Spinal cord (tissue), 10 donors: ENCODE measurements around the gene LCN2. TPM values are rescaled to one million over a fixed set of nuclear protein-coding genes. Genes with fewer than 3 reads are reported as not detected.
A peak's percentile ranks its signal among the peaks of the same experiment; 100 is the strongest.

Experiments
- DNase-seq, 6 donors: peaks; one replicate each; pipeline versions ENCODE4 v3.0.0 to v3.0.0-alpha.2; 2013 to 2015; ENCODE audit warnings: low spot score in 6 of 6, low read depth in 4 of 6
- H3K27ac ChIP-seq: one replicate; pipeline ENCODE4 v1.5.1; 2013; ENCODE audit warnings: low read depth, low read length, control low read depth
- H3K27me3 ChIP-seq: one replicate; pipeline ENCODE4 v1.6.1; 2013; ENCODE audit warnings: low read length; ENCODE audit not compliant: control insufficient read depth, insufficient read depth
- H3K36me3 ChIP-seq: one replicate; pipeline ENCODE4 v1.6.1; 2013; ENCODE audit warnings: low read length; ENCODE audit not compliant: control insufficient read depth, insufficient read depth
- H3K4me1 ChIP-seq: one replicate; pipeline ENCODE4 v1.6.1; 2013; ENCODE audit warnings: low read length; ENCODE audit not compliant: control insufficient read depth, insufficient read depth
- H3K4me3 ChIP-seq: one replicate; pipeline ENCODE4 v1.5.1; 2013; ENCODE audit warnings: low read depth, low read length, control low read depth
- H3K9me3 ChIP-seq: one replicate; pipeline ENCODE4 v1.6.1; 2013; ENCODE audit warnings: low read length; ENCODE audit not compliant: control insufficient read depth, insufficient read depth
- WGBS: methylation state at CpG from one replicate; pipeline ENCODE4 v1.1.5; 2013; ENCODE audit warnings: missing lambda C conversion rate; ENCODE audit not compliant: insufficient coverage; 5-methylcytosine and 5-hydroxymethylcytosine counted together
- polyA plus RNA-seq, 2 donors: library from polyadenylated mRNA; unstranded; fragments of 120-200 nt; gene quantifications; one replicate each; pipeline ENCODE4 v1.2.1, GENCODE V29; 2013; ENCODE audit not compliant: insufficient read length in 2 of 2
- total RNA-seq, 2 donors: library from RNA; depleted of rRNA in 1 of 2; stranded (reverse); fragments of 120-200 nt in 1 of 2; fragments of >200 nt in 1 of 2; gene quantifications; one replicate each; pipeline versions ENCODE4 v1.2.3 to v1.2.4, GENCODE V29; 2013 to 2014
- donor health status: healthy.

Gene LCN2
- total and polyA plus RNA-seq, 4 donors, result 0.28 to 14.1 (median 0.29) TPM; not detected in 1

DNA sequence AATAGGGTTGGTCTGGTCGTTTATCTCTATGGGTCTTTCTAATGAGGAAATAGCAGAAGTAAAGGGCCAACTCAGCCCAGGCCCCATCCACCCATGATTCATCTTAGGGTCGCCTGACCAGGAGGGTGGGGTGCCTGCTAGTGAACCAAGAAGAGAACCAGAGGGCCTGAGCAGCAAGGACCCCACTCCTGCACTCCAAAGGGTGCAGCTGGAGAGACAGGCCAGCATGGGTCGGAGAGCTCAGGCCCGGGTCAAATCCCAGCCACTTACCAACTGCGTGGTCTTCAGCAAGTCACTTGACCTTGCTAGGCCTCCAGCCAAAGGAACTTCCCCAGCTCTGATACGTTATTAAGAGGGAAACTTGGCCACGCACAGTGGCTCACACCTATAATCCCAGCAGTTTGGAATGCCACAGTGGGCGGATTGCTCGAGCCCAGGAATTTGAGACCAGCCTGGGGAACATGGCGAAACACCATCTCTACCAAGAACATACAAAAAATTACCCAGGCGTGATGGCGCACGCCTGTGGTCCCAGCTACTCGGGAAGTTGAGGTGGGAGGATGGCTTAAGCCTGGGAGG is 15.1 kb downstream of the LCN2 start:
- no peaks in the 10 kb centered on the region for H3K9me3 ChIP-seq
- no peak overlapping the region for H3K4me3 ChIP-seq
- H3K27me3 ChIP-seq, result no peaks in the 10 kb centered on the region
- peaks cover 72% of the 10 kb centered on the region for H3K36me3 ChIP-seq
- H3K27ac ChIP-seq, result no peak overlapping the region
- no peak for DNase-seq
- peaks cover 23% of the 10 kb centered on the region for H3K4me1 ChIP-seq
- 90% methylated on average over 9 of the region's 14 CpGs for WGBS

DNA sequence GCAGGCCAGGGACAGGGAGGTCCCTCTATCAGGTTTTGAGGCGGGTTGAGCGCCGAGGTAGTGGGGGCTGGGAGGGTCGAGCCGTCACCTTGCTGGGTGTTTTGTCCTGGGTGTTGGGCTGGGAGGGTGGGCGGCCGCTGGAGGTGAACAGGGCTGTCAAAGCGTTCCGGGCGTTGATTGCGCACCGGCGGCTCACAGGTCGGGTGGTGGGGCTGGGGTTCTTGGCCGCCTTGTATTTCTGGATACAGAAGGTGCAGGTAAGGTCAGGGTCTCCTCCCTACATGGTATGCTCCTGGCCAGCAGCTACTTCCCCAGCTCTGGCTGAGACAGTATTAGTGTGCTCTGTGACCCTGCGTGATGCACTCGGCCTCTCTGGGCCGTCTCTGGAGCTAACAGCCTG is 16.9 kb downstream of the LCN2 start:
- H3K4me3 ChIP-seq, result no peak overlapping the region
- DNase-seq, result no peak
- H3K27ac ChIP-seq, result no peak overlapping the region
- peaks cover 89% of the 10 kb centered on the region for H3K36me3 ChIP-seq
- H3K9me3 ChIP-seq, result no peaks in the 10 kb centered on the region
- WGBS, result 100% methylated on average over 3 of the region's 18 CpGs
- H3K4me1 ChIP-seq, result peaks cover 12% of the 10 kb centered on the region
- H3K27me3 ChIP-seq, result no peaks in the 10 kb centered on the region

DNA sequence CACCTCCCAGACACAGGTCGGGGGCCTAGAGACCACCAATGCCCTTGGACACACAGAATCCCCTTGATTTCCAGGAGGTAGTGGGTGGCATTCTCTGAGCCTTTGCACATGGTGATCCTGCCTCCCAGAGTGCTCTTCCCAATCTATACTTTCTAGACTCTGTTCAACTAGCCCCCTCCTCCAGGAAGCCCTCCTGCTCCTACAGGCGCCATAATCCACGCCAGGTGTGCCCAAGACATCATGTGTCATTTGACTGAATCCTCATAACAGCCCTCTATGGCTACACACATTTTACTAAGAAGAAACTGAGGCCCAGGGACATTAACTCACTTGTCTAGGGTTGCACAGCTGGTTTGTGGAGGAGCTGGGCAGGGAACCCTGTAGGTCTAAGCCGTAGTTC is 18.0 kb downstream of the LCN2 start:
- WGBS, result 100% methylated on average over 2 of the region's 4 CpGs
- Histone ChIP-seq H3K4me1 (peaks cover 2% of the 10 kb centered on the region), H3K27me3 (no peaks in the 10 kb centered on the region), H3K27ac (no peak overlapping the region), H3K36me3 (peaks cover 89% of the 10 kb centered on the region), H3K9me3 (no peaks in the 10 kb centered on the region), H3K4me3 (no peak overlapping the region)
- no peak for DNase-seq

DNA sequence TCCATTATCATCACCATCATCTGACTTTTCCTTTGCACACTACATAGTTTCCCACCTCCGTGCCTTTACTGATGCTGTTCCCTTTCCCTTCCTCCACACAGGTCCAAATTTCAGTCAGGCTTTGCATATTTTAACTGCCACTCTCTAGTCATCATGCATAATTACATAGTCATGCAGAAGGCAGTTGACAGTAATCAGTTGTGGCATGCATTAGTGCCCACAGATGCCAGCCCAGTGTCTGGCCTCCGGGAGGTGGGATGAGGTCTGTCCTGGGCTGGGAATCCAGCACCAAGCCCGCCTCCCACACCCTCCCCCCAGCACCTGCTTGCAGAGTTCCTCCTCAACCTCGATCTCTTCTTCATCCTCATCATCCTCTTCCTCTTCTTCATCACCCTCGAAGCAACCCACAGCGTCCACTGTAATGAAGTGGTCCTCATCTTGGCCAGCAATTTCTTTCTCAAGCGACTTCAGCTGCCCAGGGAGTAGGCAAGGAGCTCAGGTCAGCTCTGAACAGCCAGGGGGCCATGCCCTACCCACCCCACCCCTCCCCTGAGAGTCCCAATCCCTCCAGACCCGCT is 19.6 kb downstream of the LCN2 start:
- Histone ChIP-seq H3K27ac (no peak overlapping the region), H3K4me1 (no peaks in the 10 kb centered on the region), H3K4me3 (no peak overlapping the region), H3K36me3 (peaks cover 80% of the 10 kb centered on the region), H3K9me3 (no peaks in the 10 kb centered on the region), H3K27me3 (no peaks in the 10 kb centered on the region)
- WGBS, result 85% methylated on average over 8 of the region's 8 CpGs
- no peak for DNase-seq

DNA sequence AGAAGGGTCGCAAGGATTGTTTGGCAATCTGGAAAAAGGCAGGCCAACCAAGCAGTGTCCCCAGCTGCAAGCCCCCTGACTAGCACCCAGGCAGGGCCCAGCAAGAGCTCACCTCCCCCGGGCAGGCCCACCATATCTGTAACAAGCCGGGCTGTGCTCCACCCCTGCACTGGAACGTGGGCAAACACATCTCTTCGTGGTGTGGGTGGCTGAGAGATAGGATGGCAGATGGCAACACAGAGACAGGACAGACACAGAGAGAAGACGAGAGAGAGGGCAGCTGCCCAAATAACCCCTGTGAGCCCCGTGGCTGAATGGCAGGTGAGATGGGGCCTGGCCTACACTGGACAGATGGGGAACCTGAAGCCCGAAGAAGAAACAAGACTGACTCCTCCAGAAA is 20.2 kb downstream of the LCN2 start:
- Histone ChIP-seq H3K27me3 (no peaks in the 10 kb centered on the region), H3K9me3 (no peaks in the 10 kb centered on the region), H3K4me1 (no peaks in the 10 kb centered on the region), H3K4me3 (no peak overlapping the region), H3K36me3 (peaks cover 80% of the 10 kb centered on the region), H3K27ac (no peak overlapping the region)
- DNase-seq, result no peak
- 91% methylated on average over 8 of the region's 8 CpGs for WGBS

DNA sequence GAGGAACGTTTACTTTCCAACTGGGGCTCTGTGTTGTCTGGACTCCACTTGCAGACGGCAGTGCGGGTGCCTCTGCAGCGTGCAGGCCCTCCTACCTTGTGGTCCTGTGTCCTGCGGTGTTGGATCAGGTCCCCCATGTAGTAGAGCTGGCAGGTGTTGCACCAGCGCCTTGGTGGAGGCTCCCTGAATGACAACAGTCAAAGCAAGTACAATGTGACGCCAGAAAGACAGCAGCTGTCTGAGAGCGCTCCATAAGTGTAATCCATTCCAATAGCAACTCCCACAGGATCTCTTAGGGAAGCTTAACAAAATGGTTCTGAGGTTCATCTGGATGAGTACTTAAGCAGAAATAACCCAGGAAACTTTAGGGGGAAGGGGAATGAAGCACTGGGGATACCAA is 20.7 kb downstream of the LCN2 start:
- peak in 1 of 6 donors; percentile 73 for DNase-seq
- Histone ChIP-seq H3K27ac (no peak overlapping the region), H3K36me3 (peaks cover 79% of the 10 kb centered on the region), H3K4me1 (no peaks in the 10 kb centered on the region), H3K4me3 (no peak overlapping the region), H3K9me3 (no peaks in the 10 kb centered on the region), H3K27me3 (no peaks in the 10 kb centered on the region)
- WGBS, result 96% methylated on average over 5 of the region's 8 CpGs

GRCh38 chr9:128174062-128174461 is 24.8 kb downstream of the LCN2 start:
- Histone ChIP-seq H3K4me3 (no peak overlapping the region), H3K36me3 (peaks cover 80% of the 10 kb centered on the region), H3K4me1 (no peaks in the 10 kb centered on the region), H3K27me3 (no peaks in the 10 kb centered on the region), H3K9me3 (no peaks in the 10 kb centered on the region), H3K27ac (no peak overlapping the region)
- WGBS, result 100% methylated on average over 1 of the region's 4 CpGs
- DNase-seq, result no peak

DNA sequence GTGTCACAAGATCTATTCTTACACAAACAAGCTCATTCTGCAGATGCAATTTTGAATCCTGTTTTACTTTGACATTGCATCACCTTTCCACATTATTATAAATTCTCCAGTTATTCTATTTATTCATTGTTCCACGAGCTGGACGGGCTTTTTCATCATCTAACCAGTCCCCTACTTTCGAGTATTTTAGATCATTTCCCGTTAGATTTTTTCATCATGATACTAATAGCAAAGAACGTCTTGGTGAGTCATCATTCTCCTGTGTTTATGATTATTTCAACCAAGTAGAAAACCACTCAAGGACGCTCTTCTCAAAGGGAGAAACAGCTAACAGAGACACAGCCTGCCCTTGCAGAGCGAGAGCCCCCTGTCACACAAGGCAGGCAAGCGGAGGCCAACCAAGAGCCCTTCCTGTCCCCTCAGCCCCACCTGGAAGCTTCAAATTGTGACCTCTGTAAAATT is 25.9 kb downstream of the LCN2 start:
- 77% methylated on average over 7 of the region's 8 CpGs for WGBS
- no peaks in the 10 kb centered on the region for H3K27me3 ChIP-seq
- no peaks in the 10 kb centered on the region for H3K9me3 ChIP-seq
- H3K4me1 ChIP-seq, result no peaks in the 10 kb centered on the region
- no peak for DNase-seq
- no peak overlapping the region for H3K27ac ChIP-seq
- no peak overlapping the region for H3K4me3 ChIP-seq
- H3K36me3 ChIP-seq, result peaks cover 80% of the 10 kb centered on the region

DNA sequence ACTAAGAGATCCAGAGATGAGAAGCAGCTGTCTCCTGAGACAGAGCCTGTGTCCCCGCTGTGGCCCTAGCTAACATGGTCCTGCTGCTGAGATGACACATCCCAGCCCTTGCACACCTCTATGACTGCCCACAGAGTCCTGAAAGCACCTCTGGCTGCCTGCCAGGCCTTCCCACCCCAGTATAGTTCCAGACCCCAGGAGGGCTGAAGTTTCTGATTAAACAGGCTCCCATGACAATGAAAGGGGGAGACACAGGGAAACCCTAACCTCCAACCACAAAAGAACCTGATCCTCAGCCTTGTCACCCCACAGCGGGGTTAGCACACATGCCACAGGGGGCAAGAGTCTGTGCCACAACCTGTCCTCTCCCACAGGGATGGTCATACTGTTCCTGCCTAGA is 26.5 kb downstream of the LCN2 start:
- H3K27me3 ChIP-seq, result no peaks in the 10 kb centered on the region
- 90% methylated on average over 2 of the region's 2 CpGs for WGBS
- no peak overlapping the region for H3K4me3 ChIP-seq
- H3K36me3 ChIP-seq, result peaks cover 81% of the 10 kb centered on the region
- H3K27ac ChIP-seq, result no peak overlapping the region
- no peaks in the 10 kb centered on the region for H3K4me1 ChIP-seq
- no peak for DNase-seq
- no peaks in the 10 kb centered on the region for H3K9me3 ChIP-seq

DNA sequence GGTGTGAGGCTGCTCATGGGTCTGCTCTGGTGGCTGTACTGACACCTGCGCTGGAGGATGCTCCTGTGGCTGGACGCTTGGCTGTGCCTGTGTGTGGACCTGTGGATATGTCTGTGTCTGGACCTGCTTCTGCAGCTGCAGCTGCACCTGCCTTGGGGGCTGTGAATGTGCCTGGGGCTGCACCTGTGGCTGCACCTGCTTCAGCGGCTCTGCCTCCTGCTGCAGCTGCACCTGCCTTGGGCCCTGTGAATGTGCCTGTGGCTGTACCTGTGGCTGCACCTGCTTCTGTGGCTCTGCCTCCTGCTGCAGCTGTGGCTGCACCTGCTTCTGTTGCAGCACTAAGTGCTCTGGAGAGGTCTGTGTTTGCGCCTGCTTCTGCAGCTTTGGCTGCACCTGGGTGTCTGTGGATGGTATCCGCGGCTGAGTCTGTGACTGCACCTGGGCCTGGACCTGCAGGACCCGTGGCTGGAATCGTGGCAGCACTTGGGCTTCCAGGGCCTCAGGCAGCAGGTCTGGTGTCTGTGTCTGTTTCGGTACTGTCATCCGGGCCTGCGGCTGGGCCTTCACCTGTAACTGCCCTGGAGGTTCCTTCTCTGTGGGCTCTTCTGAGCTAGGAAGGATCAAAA is 29.7 kb downstream of the LCN2 start:
- Histone ChIP-seq H3K4me1 (peaks cover 6% of the 10 kb centered on the region), H3K36me3 (peaks cover 87% of the 10 kb centered on the region), H3K27me3 (no peaks in the 10 kb centered on the region), H3K9me3 (no peaks in the 10 kb centered on the region), H3K4me3 (no peak overlapping the region), H3K27ac (no peak overlapping the region)
- no peak for DNase-seq
- WGBS, result 97% methylated on average over 11 of the region's 11 CpGs
